RWPE1 (cell line): ENCODE results near the gene ATP1B2.

Source experiments
- CTCF ChIA-PET: fragments of 350-600 bp; sonication (Branson Sonifier 250); formaldehyde crosslinking; extraction: SDS; loops from one replicate; lab custom pipeline; 2021; lab: Yijun Ruan, JAX
- POLR2A ChIA-PET: fragments of 400-600 bp; formaldehyde crosslinking; extraction: SDS; loops from one replicate; lab custom pipeline; 2020; ENCODE audit warnings: antibody characterized with exemption; ENCODE audit not compliant: low non-redundant PET; lab: Yijun Ruan, JAX
- DNase-seq: peaks from one replicate; pipeline ENCODE4 v3.0.0; 2012; ENCODE audit warnings: low spot score
- H3K27ac ChIP-seq: fragments of 450-650 bp; 2 replicates; pipeline ENCODE4 v1.5.1; 2017
- CTCF ChIP-seq: fragments of 450-650 bp; conservative IDR thresholded peaks from 2 replicates; pipeline ENCODE4 v1.5.1; 2017; ENCODE audit warnings: low read depth, mild to moderate bottlenecking

Gene ATP1B2

GRCh38 chr17:7704601-7705268 is 54.0 kb downstream of the ATP1B2 start, which contains the start of gene EFNB3:
EFNB3 (plus strand) TSS chr17:7705202; CDS start chr17:7705599, 397 bp downstream.
- ChIA-PET POLR2A (no interaction called here), CTCF (interaction anchor here (0.6 to 1.2 kb wide), 4 partner anchors 10 to 228 kb away, joined by 3 to 5 read pairs (median 4); no protein-coding TSS in a partner anchor)
- DNase-seq: no peak
- no peak for TF ChIP-seq CTCF
- H3K27ac ChIP-seq: no peak within 1 kb of the TSS

GRCh38 chr17:7705269-7706255 is 54.8 kb downstream of the ATP1B2 start:
- ChIA-PET POLR2A (no interaction called here), CTCF (interaction anchor here (0.7 to 1.2 kb wide), 4 partner anchors 11 to 227 kb away, joined by 3 to 5 read pairs (median 4); no protein-coding TSS in a partner anchor)
- TF ChIP-seq CTCF: no peak
- no peak for DNase-seq
- no peak overlapping the region for H3K27ac ChIP-seq

- POLR2A ChIA-PET: no interaction called here
- DNase-seq: no peak
- no peak for TF ChIP-seq CTCF
- H3K27ac ChIP-seq: no peak overlapping the region
- CTCF ChIA-PET: interaction anchor here (0.5 to 1.2 kb wide), 3 partner anchors 10 to 14 kb away, joined by 3 to 4 read pairs (median 4); partner anchors contain the start of gene DNAH2
Observed at GRCh38 chr17:7706631-7707354, 56.1 kb downstream of the ATP1B2 start.
